HG03432 (cell line): ENCODE results near the gene BTBD9.

Experiments
- ATAC-seq: cut with Tn5 transposase; IDR thresholded peaks from one replicate; pipeline ENCODE4 v1.9.1; 2021; ENCODE audit warnings: mild to moderate bottlenecking, moderate library complexity; ENCODE audit not compliant: unreplicated experiment

Gene BTBD9

DNA sequence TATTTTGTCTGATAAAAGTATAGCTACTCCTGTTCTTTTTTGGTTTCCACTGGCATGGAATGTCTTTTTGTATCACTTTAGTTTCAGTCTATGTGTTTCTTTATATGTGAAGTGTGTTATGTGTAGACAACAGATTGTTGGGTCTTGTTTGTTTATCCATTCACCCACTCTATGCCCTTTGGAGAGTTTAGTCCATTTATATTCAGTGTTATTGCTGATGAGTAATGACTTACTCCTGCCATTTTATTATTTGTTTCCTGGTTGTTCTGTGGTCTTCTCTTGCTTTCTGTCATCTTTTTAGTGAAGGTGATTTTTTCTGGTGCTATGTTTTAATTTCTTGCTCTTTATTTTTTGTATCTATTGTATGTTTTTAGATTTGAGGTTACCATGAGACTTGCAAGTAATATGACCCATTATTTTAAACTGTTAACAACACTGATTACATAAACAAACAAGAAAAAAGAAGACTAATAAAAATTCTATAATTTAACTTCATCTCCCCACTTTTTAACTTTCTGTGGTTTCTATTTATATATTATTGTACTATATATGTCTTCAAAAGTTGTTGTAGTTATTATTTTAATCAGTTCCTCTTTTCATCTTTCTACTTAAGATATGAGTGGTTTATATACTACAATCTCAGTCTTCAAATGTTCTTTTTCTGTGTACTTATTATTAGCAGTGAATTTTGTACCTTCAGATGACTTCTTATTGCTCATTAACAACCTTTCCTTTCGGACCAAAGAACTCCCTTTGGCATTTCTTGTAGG lies 323.4 kb downstream of the BTBD9 start:
- ATAC-seq = peak; percentile 72

- ATAC-seq = no peak
Observed at GRCh38 chr6:38311201-38311600, 328.5 kb downstream of the BTBD9 start.

DNA sequence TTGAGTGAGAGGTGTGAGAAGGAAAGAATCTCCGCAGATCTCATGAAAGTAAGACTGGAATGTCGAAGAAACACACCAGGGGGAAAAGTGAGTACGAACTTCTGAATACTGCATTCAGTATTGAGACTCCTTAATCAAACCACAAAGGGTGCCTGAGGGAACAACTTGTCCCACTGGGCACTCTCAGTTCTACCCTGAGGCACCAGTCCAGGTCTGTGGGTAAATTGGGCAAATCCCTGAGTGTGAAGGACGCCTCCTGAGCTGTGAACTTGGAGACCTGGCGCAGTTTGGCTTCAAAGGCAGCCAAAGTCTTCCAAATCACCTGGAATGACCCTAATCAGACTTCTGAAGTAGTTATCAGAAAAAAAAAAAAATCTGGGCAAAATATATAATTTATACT lies 329.7 kb downstream of the BTBD9 start:
- no peak for ATAC-seq

DNA sequence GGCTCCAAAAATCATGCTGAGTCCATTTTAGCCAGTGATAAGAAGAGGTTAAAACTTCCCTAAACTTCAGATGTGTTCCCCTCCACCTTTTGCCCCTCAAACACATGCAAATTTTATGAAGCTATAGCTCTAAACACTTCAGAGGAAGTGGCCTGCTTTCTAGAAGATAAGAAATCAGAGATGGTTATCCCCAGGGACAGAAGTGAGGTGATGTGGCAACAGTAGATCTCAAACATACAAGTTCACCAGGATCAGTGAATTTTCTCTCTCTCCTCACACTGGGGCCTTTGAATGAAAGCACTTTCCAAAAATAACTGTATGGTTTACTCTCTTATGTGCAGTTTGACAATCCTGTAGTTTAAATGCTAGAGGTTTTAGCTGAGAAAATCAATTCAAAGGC lies 332.0 kb downstream of the BTBD9 start:
- ATAC-seq = peak; percentile 75

DNA sequence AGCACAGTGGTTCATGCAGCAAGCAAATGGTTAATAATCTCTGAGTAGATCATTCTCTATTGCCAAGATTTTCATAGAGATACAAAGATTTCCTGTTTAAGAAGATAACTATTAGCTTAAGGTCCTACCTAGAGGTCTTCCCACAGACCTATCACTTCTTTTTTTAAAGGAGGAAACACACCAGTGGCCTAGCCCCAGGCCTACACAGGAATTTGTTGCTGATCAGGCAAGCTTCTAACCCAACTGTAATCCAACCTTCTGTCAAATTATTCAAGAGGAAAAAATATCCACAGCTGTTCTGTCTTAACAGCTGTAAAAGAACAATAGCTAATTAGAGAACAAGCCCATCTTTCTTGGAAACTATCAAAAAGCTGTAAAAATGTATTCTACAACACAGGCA lies 332.8 kb downstream of the BTBD9 start:
- ATAC-seq = peak; percentile 50

GRCh38 chr6:38305995-38306681 lies 333.6 kb downstream of the BTBD9 start:
- ATAC-seq = peak; percentile 52

DNA sequence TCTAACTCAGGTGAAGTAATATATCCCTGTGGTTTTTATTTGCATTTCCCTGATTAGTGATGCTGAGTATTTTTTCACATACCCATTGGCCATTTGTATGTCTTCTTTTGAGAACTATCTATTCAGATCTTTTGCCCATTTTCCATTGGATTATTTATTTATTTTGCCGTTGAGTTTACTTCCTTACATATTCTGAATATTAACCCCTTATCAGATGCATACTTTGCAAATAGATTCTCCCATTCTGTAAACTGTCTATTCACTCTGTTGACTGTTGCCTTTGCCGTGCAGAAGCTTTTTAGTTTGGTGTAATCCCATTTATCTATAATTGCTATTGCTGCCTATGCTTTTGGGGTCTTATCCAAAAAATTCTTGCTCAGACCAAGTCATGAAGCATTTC lies 336.9 kb downstream of the BTBD9 start:
- ATAC-seq = no peak

- no peak for ATAC-seq
Observed at GRCh38 chr6:38302081-38302480, 337.6 kb downstream of the BTBD9 start.

DNA sequence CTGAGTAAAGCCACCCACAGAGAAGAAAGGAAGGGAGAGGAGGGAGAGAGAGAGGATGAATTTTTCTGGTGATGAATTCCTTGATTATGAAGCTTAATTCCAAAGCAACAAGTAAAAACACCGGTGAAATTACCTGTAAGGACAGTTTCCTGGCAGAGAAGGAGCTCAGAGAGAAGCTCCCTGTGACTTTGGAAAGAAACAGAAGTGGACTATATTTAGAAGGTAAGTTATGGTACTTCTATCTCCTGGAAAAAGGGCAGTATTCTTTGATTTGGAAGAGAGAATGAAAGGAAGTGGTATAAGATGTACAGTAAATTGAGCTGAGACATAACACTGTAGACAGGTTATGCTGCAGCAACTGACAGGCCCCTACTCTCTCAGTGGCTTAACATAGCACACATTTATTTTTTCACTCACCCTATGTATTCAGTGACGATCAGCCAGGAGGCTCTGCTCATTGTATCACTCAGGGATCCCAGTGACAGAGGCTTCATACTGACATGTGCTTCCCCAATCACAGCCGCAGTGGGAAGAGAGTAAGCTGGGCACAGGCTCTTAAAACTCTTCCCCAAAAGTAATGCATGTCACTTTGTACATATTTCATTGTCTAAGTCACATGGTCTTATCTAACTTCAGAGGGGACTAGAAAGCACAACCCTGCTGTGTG lies 349.5 kb downstream of the BTBD9 start:
- ATAC-seq = no peak

GRCh38 chr6:38287487-38287886 lies 352.2 kb downstream of the BTBD9 start:
- ATAC-seq = no peak

GRCh38 chr6:38284802-38285394 lies 354.8 kb downstream of the BTBD9 start:
- ATAC-seq = no peak

GRCh38 chr6:38283734-38284362 lies 355.9 kb downstream of the BTBD9 start:
- ATAC-seq = no peak

DNA sequence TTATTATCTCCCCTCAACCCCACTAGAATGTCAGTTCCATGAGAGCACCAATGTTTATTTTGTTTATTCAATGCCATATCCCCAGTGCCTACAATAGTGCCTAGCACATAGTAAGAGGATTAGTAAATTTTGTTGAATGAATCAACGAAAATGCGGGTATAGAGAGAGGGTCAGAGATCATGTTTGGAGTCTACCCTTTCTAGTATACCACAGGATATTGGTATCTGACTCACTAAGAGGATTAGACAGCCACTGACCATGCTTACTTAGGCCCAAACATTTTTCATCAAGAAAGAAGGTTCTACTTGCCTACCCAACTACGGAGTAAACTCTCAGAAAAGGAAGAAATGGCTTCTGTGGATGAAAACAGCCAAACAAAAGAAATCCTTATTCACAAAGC lies 356.8 kb downstream of the BTBD9 start:
- no peak for ATAC-seq

DNA sequence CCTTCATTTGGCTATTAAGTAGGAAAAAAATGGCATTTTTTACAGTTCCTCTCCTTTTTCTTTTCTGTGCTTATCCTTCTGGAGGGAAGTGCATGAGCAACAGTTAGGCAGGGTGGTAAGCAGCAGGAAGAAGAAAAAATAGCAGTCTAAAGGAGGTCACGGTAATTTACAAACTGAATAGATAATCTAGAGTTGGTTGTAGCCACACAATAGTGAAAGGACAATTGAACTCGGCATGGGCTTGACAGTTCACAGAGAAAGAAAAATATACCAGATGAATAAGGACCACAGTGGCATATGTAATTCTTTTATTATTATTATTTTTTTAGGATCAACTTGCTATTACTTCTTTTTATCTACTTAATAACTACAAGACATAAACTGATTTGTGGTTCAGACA lies 358.6 kb downstream of the BTBD9 start:
- no peak for ATAC-seq

DNA sequence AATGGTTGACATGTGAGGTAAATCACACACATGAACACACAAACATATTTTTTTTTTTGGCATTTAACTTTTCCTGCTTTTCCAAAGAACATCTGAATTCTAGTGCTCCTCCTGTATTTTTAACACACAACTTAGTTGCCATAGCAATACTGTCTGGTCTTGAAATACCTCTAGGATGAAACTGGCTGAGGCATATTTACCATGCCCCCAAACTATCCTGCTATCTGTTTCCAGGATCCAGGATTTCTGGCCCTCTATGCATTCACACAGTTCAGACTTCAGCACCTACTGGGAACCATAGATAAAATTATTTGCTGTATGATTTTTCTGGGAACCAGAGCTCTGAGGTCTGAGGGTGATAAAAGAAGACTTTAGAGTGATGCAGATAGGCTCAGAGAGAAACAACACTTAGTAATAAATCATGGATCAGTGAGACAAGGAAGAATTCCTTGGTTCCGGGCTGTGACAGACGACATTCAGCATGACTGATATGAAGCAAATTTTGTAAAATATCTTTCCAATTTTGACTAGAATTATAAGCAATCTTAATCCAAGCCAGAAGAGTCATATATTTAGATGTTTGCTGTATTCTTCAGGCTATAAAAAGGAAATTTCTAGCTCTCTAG lies 359.7 kb downstream of the BTBD9 start:
- no peak for ATAC-seq

- ATAC-seq = no peak
Observed at GRCh38 chr6:38279423-38279822, 360.3 kb downstream of the BTBD9 start.

DNA sequence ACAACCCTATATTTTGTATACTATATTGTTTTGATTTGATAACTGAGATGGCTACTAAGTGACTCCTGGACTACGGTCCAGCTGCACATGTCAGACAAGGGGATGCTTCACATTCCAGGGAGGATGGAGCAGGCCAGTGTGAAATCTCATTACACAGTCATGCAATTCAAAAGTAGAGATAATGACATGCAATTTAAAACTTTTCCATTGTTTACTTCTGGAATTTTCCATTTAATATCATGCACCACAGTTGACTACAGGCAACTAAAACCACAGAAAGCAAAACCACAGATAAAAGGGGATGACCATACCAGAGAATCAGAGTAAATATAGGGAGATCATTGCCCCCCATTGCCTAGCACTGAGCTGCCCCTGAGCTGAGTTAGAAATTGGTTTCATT lies 366.4 kb downstream of the BTBD9 start:
- ATAC-seq = no peak

DNA sequence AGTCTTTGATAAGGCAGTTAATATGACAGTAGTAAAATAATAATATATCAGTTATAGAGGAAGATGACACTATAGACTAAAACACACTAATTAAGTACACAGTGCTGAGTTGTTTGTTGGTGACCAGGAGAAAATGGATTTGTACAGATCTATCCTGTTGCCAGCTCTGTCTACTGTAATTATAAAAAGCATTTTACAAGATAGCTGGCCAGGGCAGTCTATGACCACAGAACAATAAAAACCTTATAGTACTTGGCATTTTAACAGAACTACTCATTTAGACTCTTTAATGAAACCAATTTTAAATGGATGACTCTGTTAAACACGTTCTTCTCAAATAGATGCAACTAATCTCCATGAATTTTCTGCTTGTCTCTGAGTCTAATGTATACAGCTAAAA lies 367.5 kb downstream of the BTBD9 start:
- no peak for ATAC-seq

DNA sequence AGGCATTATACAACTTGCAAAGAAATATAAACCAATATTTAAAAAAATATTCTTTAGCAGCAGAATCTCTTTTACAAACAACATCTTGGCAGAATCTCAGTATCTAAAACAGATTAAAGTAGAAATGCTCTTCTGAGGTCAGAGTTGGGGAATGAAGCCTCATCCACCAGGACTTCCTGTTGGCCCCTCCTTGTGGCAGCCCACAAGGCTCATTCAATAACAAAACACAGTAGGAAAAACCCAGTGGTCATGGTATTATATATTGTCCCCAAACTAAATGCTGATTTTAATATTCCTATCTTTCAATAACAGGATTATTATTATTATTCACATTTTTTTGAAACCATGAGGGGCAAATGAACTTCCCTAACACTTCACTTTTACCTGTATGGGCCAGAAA lies 368.6 kb downstream of the BTBD9 start:
- ATAC-seq = no peak

DNA sequence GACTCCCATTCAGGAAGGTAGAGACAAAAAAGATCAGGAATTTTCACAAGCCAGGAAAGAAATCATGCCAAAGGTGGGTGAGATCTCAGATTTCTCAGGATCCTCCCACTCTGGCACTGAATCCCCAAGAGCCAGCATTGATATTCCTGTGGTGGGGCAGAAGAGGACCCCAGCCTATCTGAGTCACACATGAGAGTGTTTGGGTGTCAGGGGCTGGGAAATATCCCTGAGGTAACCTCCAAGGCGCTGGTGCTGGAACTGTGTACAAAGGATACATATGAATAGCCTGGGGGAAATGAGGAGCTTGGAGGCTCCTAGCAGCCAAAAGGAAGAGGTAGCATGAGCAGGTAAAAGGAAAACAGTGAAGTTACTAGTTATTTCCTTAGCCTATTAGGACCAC lies 369.4 kb downstream of the BTBD9 start:
- no peak for ATAC-seq
